ENCODE measurements around the gene CELF4.

GRCh38 chr18:37525262-37525585, 40.4 kb downstream of the CELF4 start:
- TF ChIP-seq CTCF (IDR thresholded peaks at IDR 0.05; ENCODE audit: borderline replicate concordance, extremely low read depth, low read length, poor library complexity, severe bottlenecking) = no peak
- TF ChIP-seq EZH2 (IDR thresholded peaks at IDR 0.05; ENCODE audit: borderline replicate concordance, low read depth, low read length, severe bottlenecking) = no peak

Measured in DND-41 (cell line).